Measurements from ENCODE around the gene ZNF778. TPM values are rescaled to one million over a fixed set of nuclear protein-coding genes. Genes with fewer than 3 reads are reported as not detected.
A peak's percentile ranks its signal among the peaks of the same experiment; 100 is the strongest.

ZNF778 gene
- total RNA-seq, 1 donor from 2014 or later = 11.4 TPM

DNA sequence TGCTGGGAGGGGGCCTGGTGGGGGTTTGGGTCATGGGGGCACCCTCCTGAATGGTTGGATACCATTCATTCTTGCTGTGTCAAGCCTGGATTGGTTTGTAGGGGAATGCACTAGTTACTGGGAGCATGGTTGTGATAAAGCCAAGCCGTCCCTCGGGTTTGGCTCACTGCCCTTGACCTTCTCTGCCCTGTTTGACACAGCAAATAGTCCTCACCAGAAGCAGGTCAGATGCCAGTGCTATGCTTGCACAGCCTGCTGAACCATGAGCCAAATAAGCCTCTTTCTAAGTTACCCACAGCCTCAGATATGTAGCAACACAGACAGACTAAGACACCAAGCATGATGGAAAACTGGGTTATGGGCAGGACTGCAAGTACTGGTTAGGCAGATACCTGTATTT lies 14.6 kb downstream of the ZNF778 start:
- Mint-ChIP-seq H3K27me3 (no peaks in the 10 kb centered on the region), H3K9me3 (peaks cover 5% of the 10 kb centered on the region), H3K4me1 (no peaks in the 10 kb centered on the region), H3K4me3 (no peak overlapping the region), H3K36me3 (ENCODE audit: low read depth) (peaks cover 50% of the 10 kb centered on the region), H3K27ac (no peak overlapping the region)
- DNase-seq = no peak
- POLR2A ChIA-PET = no interaction called here
- TF ChIP-seq, protein P1, sequence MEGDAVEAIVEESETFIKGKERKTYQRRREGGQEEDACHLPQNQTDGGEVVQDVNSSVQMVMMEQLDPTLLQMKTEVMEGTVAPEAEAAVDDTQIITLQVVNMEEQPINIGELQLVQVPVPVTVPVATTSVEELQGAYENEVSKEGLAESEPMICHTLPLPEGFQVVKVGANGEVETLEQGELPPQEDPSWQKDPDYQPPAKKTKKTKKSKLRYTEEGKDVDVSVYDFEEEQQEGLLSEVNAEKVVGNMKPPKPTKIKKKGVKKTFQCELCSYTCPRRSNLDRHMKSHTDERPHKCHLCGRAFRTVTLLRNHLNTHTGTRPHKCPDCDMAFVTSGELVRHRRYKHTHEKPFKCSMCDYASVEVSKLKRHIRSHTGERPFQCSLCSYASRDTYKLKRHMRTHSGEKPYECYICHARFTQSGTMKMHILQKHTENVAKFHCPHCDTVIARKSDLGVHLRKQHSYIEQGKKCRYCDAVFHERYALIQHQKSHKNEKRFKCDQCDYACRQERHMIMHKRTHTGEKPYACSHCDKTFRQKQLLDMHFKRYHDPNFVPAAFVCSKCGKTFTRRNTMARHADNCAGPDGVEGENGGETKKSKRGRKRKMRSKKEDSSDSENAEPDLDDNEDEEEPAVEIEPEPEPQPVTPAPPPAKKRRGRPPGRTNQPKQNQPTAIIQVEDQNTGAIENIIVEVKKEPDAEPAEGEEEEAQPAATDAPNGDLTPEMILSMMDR (IDR thresholded peaks at IDR 0.05) = no peak
- intact Hi-C loops (cut with micrococcal nuclease) = no loop called here
- CTCF ChIA-PET = no interaction called here
- no peak for ATAC-seq (ENCODE audit: low read depth)

DNA sequence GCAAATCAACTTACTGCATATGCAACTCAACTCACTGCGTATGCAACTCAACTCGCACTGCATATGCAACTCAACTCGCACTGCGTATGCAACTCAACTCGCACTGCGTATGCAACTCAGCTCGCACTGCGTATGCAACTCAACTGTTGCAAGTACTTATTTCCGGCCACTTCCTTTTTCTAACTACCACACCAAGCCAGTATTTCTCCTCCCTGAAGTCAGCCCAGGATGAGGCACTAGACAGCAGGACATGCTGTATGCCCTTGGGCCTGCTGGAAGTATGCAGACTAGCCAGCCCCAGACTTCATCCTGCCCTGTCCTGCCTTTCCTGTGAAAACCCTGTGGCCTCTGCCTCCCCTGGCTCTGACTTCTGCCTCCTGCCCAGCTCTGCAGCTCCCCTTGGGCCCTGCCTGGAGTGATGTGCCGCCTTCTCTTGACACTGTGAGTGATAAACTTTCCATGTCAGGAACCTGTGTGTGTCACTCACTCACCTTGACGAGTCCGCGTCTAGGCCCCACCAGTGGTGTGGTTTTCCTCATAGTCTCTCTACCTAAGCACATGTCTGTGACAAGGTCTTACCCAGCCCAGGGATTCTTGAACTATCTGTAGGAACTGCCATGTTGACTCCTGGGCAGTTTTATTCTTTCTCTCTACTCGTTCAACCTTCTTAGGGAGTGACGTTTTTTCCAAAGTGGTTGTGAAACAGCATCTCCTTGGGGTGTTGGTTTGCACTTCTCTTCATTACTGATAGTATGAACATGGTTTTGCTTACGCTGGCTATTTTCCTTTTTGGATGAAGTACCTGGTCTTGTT lies 16.4 kb downstream of the ZNF778 start:
- Mint-ChIP-seq H3K27ac (no peak overlapping the region), H3K9me3 (no peaks in the 10 kb centered on the region), H3K36me3 (ENCODE audit: low read depth) (peaks cover 33% of the 10 kb centered on the region), H3K4me1 (no peaks in the 10 kb centered on the region), H3K4me3 (no peak overlapping the region), H3K27me3 (no peaks in the 10 kb centered on the region)
- intact Hi-C loops (cut with micrococcal nuclease) = no loop called here
- CTCF ChIA-PET = no interaction called here
- ATAC-seq (ENCODE audit: low read depth) = no peak
- DNase-seq = no peak
- TF ChIP-seq, protein P1 (IDR thresholded peaks at IDR 0.05) = no peak
- POLR2A ChIA-PET = no interaction called here

DNA sequence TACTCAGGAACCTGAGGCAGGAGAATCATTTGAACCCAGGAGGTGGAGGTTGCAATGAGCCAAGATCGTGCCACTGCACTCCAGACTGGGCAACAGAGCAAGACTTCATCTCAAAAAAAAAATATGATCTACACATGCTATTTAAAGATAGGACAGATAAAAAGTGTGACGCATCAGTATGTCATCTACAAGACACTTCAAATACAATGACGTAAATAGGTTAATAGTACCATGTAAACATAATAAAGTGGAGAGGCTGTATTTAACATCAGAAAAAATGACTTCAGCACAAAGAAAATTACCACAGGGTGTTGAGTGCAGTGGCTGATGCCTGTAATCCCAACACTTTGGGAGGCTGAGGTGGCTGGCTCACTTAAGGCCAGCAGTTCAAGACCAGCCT lies 20.2 kb downstream of the ZNF778 start:
- Mint-ChIP-seq H3K9me3 (no peaks in the 10 kb centered on the region), H3K27ac (no peak overlapping the region), H3K4me3 (no peak overlapping the region), H3K4me1 (peaks cover 20% of the 10 kb centered on the region), H3K36me3 (ENCODE audit: low read depth) (peaks cover 14% of the 10 kb centered on the region), H3K27me3 (no peaks in the 10 kb centered on the region)
- ChIA-PET CTCF (no interaction called here), POLR2A (no interaction called here)
- intact Hi-C loops (cut with micrococcal nuclease) = no loop called here
- ATAC-seq (ENCODE audit: low read depth) (no peak), DNase-seq (no peak)
- TF ChIP-seq, protein P1 (IDR thresholded peaks at IDR 0.05) = no peak

DNA sequence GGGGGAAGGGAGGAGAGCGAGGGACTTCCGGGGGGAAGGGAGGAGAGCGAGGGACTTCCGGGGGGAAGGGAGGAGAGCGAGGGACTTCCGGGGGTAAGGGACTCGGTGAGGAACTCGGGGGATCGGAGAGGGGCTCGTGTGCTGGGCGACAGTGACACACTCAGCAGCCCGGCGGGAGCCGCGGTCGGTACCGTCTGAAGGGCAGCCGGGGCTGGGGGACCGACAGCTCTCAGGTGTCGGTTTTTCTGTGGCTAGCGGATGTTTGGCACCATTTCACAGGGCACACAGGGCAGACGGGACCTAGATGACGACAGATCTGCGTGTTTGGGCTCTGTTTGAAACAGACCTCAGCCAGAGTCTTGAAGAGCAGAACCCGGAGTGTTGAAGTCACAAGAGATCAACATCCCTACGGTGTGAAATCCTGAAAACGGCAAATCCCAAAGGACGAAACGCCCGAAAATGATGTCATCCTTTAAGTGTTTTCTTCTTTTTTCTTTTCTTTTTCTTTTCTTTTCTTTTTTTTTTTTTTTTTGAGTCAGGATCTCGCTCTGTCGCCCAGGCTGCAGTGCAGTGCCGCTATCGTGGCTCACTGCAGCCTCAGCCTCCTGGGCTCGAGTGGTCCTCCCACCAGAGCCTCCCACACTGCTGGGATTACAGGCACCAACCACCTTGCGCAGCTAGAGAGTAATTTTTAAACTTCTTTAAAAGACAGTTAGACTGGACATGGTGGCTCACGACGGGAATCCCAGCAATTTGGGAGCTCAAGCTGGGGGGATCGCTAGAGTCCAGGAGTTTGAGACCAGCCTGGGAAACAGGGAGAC lies 23.9 kb downstream of the ZNF778 start:
- peaks cover 3% of the 10 kb centered on the region for H3K36me3 Mint-ChIP-seq (ENCODE audit: low read depth)
- ChIA-PET CTCF (interaction anchor here (0.9 to 1.3 kb wide), 5 partner anchors 248 to 504 kb away, joined by 3 to 4 read pairs (median 4); partner anchors contain the start of gene SPG7), POLR2A (interaction anchor here (0.6 to 1.3 kb wide), 11 partner anchors 9 to 771 kb away, joined by 3 to 10 read pairs (median 3); partner anchors contain the start of gene ZNF778)
- TF ChIP-seq, protein P1 (IDR thresholded peaks at IDR 0.05) = no peak
- H3K9me3 Mint-ChIP-seq = no peaks in the 10 kb centered on the region
- peak overlapping the region; percentile 99 for H3K27ac Mint-ChIP-seq
- DNase-seq (peak; percentile 75), ATAC-seq (ENCODE audit: low read depth) (peak; percentile 77)
- peak overlapping the region; percentile 99 for H3K4me3 Mint-ChIP-seq
- H3K4me1 Mint-ChIP-seq = peaks cover 29% of the 10 kb centered on the region
- no peaks in the 10 kb centered on the region for H3K27me3 Mint-ChIP-seq
- intact Hi-C loops (cut with micrococcal nuclease) = loop anchor here (1.0 to 10.0 kb wide), 3 partner anchors 319 to 1287 kb away; partner anchors contain the start of genes BANP, RPL13, VPS9D1 and ZNF276

DNA sequence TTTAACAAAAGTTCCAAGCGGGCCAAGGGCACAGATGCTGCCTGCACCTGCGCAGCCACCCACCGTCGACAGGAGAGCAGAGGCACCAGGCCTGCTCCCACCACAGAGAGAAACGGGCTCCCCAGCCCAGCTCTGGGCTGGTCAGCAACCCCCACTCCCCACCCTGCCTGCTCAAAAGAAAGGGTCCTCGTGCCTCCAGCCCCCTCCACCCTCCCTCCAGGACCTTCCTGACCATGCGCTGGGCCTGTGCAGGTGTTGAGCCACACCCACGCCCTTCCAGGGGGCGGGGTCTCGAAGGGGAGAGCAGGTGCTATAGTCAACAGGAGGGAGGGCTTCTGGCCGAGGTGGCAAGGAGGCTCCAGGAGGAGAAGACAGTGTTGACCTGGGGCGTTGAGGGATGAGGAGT lies 25.3 kb downstream of the ZNF778 start:
- Mint-ChIP-seq H3K27ac (no peak overlapping the region), H3K4me1 (peaks cover 30% of the 10 kb centered on the region), H3K4me3 (peak overlapping the region; percentile 24), H3K27me3 (no peaks in the 10 kb centered on the region), H3K9me3 (no peaks in the 10 kb centered on the region), H3K36me3 (ENCODE audit: low read depth) (peaks cover 3% of the 10 kb centered on the region)
- DNase-seq (no peak), ATAC-seq (ENCODE audit: low read depth) (no peak)
- ChIA-PET POLR2A (no interaction called here), CTCF (no interaction called here)
- intact Hi-C loops (cut with micrococcal nuclease) = loop anchor here (5.0 to 10.0 kb wide), 2 partner anchors 480 to 1288 kb away; partner anchors contain the start of genes BANP, VPS9D1 and ZNF276
- TF ChIP-seq, protein P1 (IDR thresholded peaks at IDR 0.05) = no peak

Data from activated B cell treated with CpG ODN at 0.5 μM for 24 hours (primary cell).